GM12878 (cell line): ENCODE results near the gene FBXL7. TPM values are rescaled to one million over a fixed set of nuclear protein-coding genes. Genes with fewer than 3 reads are reported as not detected.

Source experiments
- ATAC-seq: fragments of 200-7000 bp; cut with Tn5 transposase; 3 replicates; pipeline ENCODE4 v1.9.1; 2020; ENCODE audit warnings: mild to moderate bottlenecking, moderate library complexity
- BruUV-seq: library from RNA; stranded (reverse); fragments of 400-500 nt; replicated peaks from 2 replicates; lab custom pipeline; 2021; lab: Mats Ljungman, UMichigan
- CTCF ChIA-PET: fragments of 300-600 bp; sonication (Branson Sonifier 250); formaldehyde crosslinking; extraction: SDS; loops from one replicate; lab custom pipeline; 2021; ENCODE audit warnings: inconsistent platforms; lab: Yijun Ruan, JAX
- POLR2A ChIA-PET: fragments of 350-600 bp; formaldehyde crosslinking; extraction: SDS; loops from one replicate; lab custom pipeline; 2021; ENCODE audit warnings: inconsistent platforms; lab: Charles Lee
- RAD21 ChIA-PET: fragments of 300-600 bp; sonication (Branson Sonifier 250); formaldehyde crosslinking; loops from one replicate; lab custom pipeline; 2023; ENCODE audit warnings: antibody characterized with exemption; ENCODE audit not compliant: unreplicated experiment; lab: Charles Lee
- SMC1A ChIA-PET: fragments of 300-600 bp; sonication (Branson Sonifier 250); formaldehyde crosslinking; loops from one replicate; lab custom pipeline; 2023; ENCODE audit not compliant: unreplicated experiment, uncharacterized antibody; lab: Charles Lee
- DNase-seq: peaks from one replicate; pipeline ENCODE4 v3.0.0-alpha.2; 2011; ENCODE audit warnings: low read depth, low spot score
- FAIRE-seq: peaks from 3 replicates; lab custom pipeline; 2011; peaks lifted over from hg19 to GRCh38; lab: Jason Lieb, UNC
- H2AFZ ChIP-seq: 2 replicates; pipeline ENCODE4 v1.6.0; 2011; ENCODE audit warnings: low read depth, low read length, control low read depth; ENCODE audit not compliant: control insufficient read depth
- H3K27ac ChIP-seq: 2 replicates; pipeline ENCODE4 v1.5.1; 2011; ENCODE audit warnings: control low read depth; ENCODE audit not compliant: control insufficient read depth, insufficient read depth
- H3K27me3 ChIP-seq, 2 experiments: replicated peaks in 1 of 2; 2 replicates each; pipeline versions ENCODE4 v1.6.0 to v1.6.1; 2011; ENCODE audit warnings: low read length in 1 of 2; ENCODE audit not compliant: control insufficient read depth in 2 of 2, insufficient read depth in 2 of 2
- H3K36me3 ChIP-seq, 2 experiments: 2 replicates each; pipeline ENCODE4 v1.5.1; 2011; ENCODE audit warnings: low read length in 1 of 2; ENCODE audit not compliant: control insufficient read depth in 2 of 2, insufficient read depth in 2 of 2
- H3K4me1 ChIP-seq: 2 replicates; pipeline ENCODE4 v1.6.1; 2011; ENCODE audit warnings: mild to moderate bottlenecking, low read length, moderate library complexity, mixed read lengths; ENCODE audit not compliant: control insufficient read depth, insufficient read depth
- H3K4me2 ChIP-seq: 2 replicates; pipeline ENCODE4 v1.6.0; 2011; ENCODE audit warnings: control low read depth; ENCODE audit not compliant: control insufficient read depth, insufficient read depth
- H3K4me3 ChIP-seq: fragments of 200-600 bp; sonication (generic); 2 replicates; pipeline ENCODE4 v1.5.1; 2016
- H3K79me2 ChIP-seq: 2 replicates; pipeline ENCODE4 v1.6.0; 2011; ENCODE audit warnings: low read length; ENCODE audit not compliant: control insufficient read depth, insufficient read depth
- H3K9ac ChIP-seq: 2 replicates; pipeline ENCODE4 v1.8.0; 2011; ENCODE audit warnings: low read length, control low read depth, mixed read lengths; ENCODE audit not compliant: control insufficient read depth, insufficient read depth
- H3K9me3 ChIP-seq: replicated peaks from 3 replicates; pipeline ENCODE4 v1.5.1; 2011; ENCODE audit warnings: mild to moderate bottlenecking, low read length; ENCODE audit not compliant: control insufficient read depth, insufficient read depth
- H4K20me1 ChIP-seq: 2 replicates; pipeline ENCODE4 v1.6.0; 2011; ENCODE audit not compliant: control insufficient read depth, insufficient read depth
- BHLHE40 ChIP-seq, 2 experiments: fragments of 450-650 bp in 1 of 2; IDR thresholded peaks; 2 replicates each; pipeline ENCODE4 v1.6.1; 2011 to 2017; ENCODE audit warnings: low read depth in 2 of 2, borderline replicate concordance in 1 of 2, improper control_type of control experiment in 1 of 2, low read length in 1 of 2, mild to moderate bottlenecking in 1 of 2
- CHD1 ChIP-seq: IDR thresholded peaks from 2 replicates; pipeline ENCODE4 v1.6.1; 2012; ENCODE audit warnings: low read depth, low read length, improper control_type of control experiment
- E4F1 ChIP-seq: fragments of 450-650 bp; IDR thresholded peaks from 2 replicates; pipeline ENCODE4 v1.6.1; 2018; ENCODE audit warnings: borderline replicate concordance, mild to moderate bottlenecking; ENCODE audit not compliant: partially characterized antibody
- FOS ChIP-seq: IDR thresholded peaks from 3 replicates; pipeline ENCODE4 v1.6.1; 2011; ENCODE audit warnings: borderline replicate concordance; ENCODE audit not compliant: insufficient read length; ENCODE audit errors: extremely low read depth
- GABPA ChIP-seq: IDR thresholded peaks from 2 replicates; pipeline ENCODE4 v1.6.1; 2014; ENCODE audit warnings: antibody characterized with exemption, low read depth, mild to moderate bottlenecking, inconsistent platforms
- MTA2 ChIP-seq: fragments of 450-650 bp; IDR thresholded peaks from 2 replicates; pipeline ENCODE4 v1.6.1; 2016; ENCODE audit warnings: low read depth, mild to moderate bottlenecking, moderate library complexity
- NFIC ChIP-seq: IDR thresholded peaks from 2 replicates; pipeline ENCODE4 v1.6.1; 2012; ENCODE audit warnings: low read depth, mild to moderate bottlenecking, inconsistent platforms, low read length, moderate library complexity
- POU2F2 ChIP-seq: IDR thresholded peaks from 3 replicates; pipeline ENCODE4 v1.6.1; 2011; ENCODE audit warnings: low read depth, mild to moderate bottlenecking, low read length, borderline replicate concordance
- SKIL ChIP-seq: fragments of 450-650 bp; IDR thresholded peaks from 2 replicates; pipeline ENCODE4 v1.6.1; 2017; ENCODE audit warnings: mild to moderate bottlenecking, low read depth, inconsistent platforms; ENCODE audit not compliant: poor library complexity, severe bottlenecking
- SP1 ChIP-seq: IDR thresholded peaks from one replicate; pipeline ENCODE4 v1.6.1; 2011; ENCODE audit warnings: low read depth, low read length
- YY1 ChIP-seq: IDR thresholded peaks from 2 replicates; pipeline ENCODE4 v1.6.1; 2011; ENCODE audit warnings: low read depth, mild to moderate bottlenecking, low read length
- WGBS: methylation state at CpG from one replicate; pipeline ENCODE4 v1.1.6; 2016; ENCODE audit warnings: low lambda C conversion rate; ENCODE audit not compliant: insufficient replicate concordance, insufficient coverage; ENCODE audit errors: missing lambda C conversion rate; 5-methylcytosine and 5-hydroxymethylcytosine counted together
- in situ Hi-C: fragments of 300-500 bp; cut with MboI; formaldehyde crosslinking; loops from 9 replicates; pipeline ENCODE4 v1.14.3; 2018; ENCODE audit warnings: mixed read lengths
- intact Hi-C: fragments of 100-400 bp; cut with micrococcal nuclease; formaldehyde crosslinking; loops from one replicate; pipeline ENCODE4 v1.14.2; 2022; ENCODE audit not compliant: unreplicated experiment
- polyA plus RNA-seq, 11 experiments: library from polyadenylated mRNA; depleted of rRNA in 4 of 11; unstranded in 6 of 11; stranded (reverse) in 5 of 11; fragments of >200 nt; fragmentation: Nextera tagmentation in 4 of 11; fragmentation: Illumina TruSeq in 1 of 11; extraction: Ambion mirVana in 4 of 11; extraction: Trizol in 1 of 11; gene quantifications; 1 replicate in 1 of 11; 2 replicates in 10 of 11; pipeline versions ENCODE4 v1.2.1 to v1.2.3, GENCODE V29; 2011 to 2016; ENCODE audit warnings: inconsistent platforms in 2 of 11, missing spikeins in 2 of 11, low read depth in 1 of 11
- total RNA-seq, 4 experiments: library from RNA; depleted of rRNA in 3 of 4; stranded (reverse); fragments of >200 nt in 3 of 4; fragmentation: Illumina TruSeq in 1 of 4; extraction: Trizol in 1 of 4; gene quantifications; 2 replicates each; pipeline versions ENCODE4 v1.2.1 to v1.2.3, GENCODE V29; 2013 to 2021
- TF ChIP-seq, protein P1 (sequence below): IDR thresholded peaks from 2 replicates; pipeline ENCODE4 v1.6.1; 2012; ENCODE audit warnings: low read length, inconsistent platforms

Gene FBXL7
- total and polyA plus RNA-seq, 10 of the 15 experiments (the other 5 are each of a cell fraction or from before 2014, with no cell fraction given) = 0.03 to 0.44 (median 0.16) TPM

DNA sequence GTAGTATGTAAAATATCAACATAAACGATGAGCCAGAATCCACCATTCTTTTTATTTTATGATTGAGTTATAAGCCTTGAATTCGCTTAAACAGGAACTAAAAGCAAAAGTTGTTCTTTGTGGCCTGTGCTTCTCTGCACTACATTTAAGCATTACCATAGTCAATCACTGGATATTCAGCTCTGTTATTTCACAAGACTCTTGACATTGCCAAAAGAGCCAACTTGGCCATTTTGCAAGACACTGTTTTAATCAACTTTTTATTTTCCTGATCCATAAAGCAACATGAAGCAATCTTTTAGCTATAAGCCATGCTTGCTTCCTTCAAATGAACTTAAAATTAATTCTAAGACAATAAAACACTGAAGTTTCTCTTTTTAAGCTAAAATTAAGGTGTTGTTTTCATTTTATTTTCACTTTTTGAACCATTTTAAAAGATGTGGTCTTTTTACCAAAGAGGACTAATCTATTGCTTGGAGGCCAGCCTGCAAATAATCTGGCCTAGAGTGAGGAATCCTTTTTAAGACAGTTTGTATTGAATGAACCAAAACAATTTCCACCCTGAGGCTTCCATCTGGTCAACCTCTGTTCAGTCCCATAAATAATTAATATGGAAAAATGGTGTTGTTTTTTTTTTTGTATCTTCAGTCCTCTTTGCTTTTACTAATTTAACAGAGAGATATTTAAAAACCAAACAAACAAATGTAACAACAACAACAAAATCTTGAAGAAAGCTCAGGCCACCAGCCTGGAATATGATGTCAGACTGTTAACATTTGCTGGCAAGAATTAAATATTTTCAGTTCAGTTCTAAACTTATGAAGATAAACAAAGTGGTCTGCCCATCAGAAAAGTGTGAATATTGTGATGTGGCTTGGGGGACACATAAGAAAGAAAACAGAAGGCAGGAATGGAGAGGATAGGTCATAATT is 405.2 kb downstream of the FBXL7 start (continued):
- TF ChIP-seq, protein P1, sequence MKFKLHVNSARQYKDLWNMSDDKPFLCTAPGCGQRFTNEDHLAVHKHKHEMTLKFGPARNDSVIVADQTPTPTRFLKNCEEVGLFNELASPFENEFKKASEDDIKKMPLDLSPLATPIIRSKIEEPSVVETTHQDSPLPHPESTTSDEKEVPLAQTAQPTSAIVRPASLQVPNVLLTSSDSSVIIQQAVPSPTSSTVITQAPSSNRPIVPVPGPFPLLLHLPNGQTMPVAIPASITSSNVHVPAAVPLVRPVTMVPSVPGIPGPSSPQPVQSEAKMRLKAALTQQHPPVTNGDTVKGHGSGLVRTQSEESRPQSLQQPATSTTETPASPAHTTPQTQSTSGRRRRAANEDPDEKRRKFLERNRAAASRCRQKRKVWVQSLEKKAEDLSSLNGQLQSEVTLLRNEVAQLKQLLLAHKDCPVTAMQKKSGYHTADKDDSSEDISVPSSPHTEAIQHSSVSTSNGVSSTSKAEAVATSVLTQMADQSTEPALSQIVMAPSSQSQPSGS = no peak
- no peak for TF ChIP-seq SP1
- no peak for TF ChIP-seq SKIL
- TF ChIP-seq NFIC = no peak
- TF ChIP-seq POU2F2 = no peak
- TF ChIP-seq MTA2 = no peak

DNA sequence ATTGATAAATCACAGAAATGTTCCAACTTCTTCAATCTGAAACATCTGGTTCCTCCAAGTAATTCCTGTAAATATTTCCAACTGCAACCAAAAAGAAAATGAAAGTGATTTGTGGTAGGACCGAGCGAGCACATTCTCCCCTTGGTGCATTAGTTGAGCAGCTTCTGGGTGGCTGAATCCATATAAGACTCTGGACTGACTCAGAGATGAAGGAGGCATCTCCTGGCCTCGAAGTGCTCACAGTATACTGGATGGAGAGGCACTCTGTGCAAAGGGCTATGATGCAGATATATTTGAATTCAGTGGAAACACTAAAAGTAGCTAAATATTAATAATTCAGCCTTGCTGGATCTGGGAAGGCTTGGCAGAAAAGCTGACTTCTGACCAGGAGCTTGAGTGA is 414.7 kb downstream of the FBXL7 start:
- POLR2A ChIA-PET = no interaction called here
- Histone ChIP-seq H3K9me3 (no peaks in the 10 kb centered on the region), H3K4me1 (no peaks in the 10 kb centered on the region), H4K20me1 (no peaks in the 10 kb centered on the region), H3K4me2 (no peak overlapping the region), H3K4me3 (no peak overlapping the region), H3K36me3 (no peaks in the 10 kb centered on the region), H3K27ac (no peak overlapping the region), H3K27me3 (no peaks in the 10 kb centered on the region), H2AFZ (no peak overlapping the region), H3K9ac (no peak overlapping the region), H3K79me2 (no peaks in the 10 kb centered on the region)
- SMC1A ChIA-PET = no interaction called here
- DNase-seq (no peak), FAIRE-seq (no peak), ATAC-seq (no peak)
- WGBS = 18% methylated on average over 3 of the region's 3 CpGs
- RAD21 ChIA-PET = no interaction called here
- CTCF ChIA-PET = no interaction called here
- no TSS peak for BruUV-seq
- in situ Hi-C loops (no loop called here), intact Hi-C loops (no loop called here)
- no peak for TF ChIP-seq FOS
- TF ChIP-seq BHLHE40 (IDR thresholded peaks at IDR 0.05; ENCODE audit: borderline replicate concordance in 1 of 2, low read depth in 2 of 2, low read length in 1 of 2) = no peak
- TF ChIP-seq CHD1 = no peak
- TF ChIP-seq GABPA = no peak
- TF ChIP-seq YY1 = no peak
- TF ChIP-seq E4F1 = no peak
- no peak for TF ChIP-seq NFIC
